Esophagus squamous epithelium (tissue), 4 donors: ENCODE measurements around the gene DISP2.

Experiments
- POLR2A ChIP-seq, 4 donors: fragments of 450-650 bp; IDR thresholded peaks; one replicate each; pipeline ENCODE4 v1.6.1; 2017; ENCODE audit warnings: antibody characterized with exemption in 4 of 4, mild to moderate bottlenecking in 4 of 4, moderate library complexity in 3 of 4
- TF ChIP-seq, protein P1 (sequence below), 6 experiments: fragments of 450-650 bp in 4 of 6; fragments of 200-600 bp in 2 of 6; sonication (generic) in 2 of 6; IDR thresholded peaks; one replicate each; pipeline ENCODE4 v1.5.1; 2016 to 2019; ENCODE audit warnings: antibody characterized with exemption in 6 of 6, mild to moderate bottlenecking in 4 of 6, moderate library complexity in 4 of 6

GRCh38 chr15:40330368-40330836 is 27.6 kb upstream of the DISP2 start:
- TF ChIP-seq, protein P1, sequence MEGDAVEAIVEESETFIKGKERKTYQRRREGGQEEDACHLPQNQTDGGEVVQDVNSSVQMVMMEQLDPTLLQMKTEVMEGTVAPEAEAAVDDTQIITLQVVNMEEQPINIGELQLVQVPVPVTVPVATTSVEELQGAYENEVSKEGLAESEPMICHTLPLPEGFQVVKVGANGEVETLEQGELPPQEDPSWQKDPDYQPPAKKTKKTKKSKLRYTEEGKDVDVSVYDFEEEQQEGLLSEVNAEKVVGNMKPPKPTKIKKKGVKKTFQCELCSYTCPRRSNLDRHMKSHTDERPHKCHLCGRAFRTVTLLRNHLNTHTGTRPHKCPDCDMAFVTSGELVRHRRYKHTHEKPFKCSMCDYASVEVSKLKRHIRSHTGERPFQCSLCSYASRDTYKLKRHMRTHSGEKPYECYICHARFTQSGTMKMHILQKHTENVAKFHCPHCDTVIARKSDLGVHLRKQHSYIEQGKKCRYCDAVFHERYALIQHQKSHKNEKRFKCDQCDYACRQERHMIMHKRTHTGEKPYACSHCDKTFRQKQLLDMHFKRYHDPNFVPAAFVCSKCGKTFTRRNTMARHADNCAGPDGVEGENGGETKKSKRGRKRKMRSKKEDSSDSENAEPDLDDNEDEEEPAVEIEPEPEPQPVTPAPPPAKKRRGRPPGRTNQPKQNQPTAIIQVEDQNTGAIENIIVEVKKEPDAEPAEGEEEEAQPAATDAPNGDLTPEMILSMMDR (IDR thresholded peaks at IDR 0.05), result no peak
- TF ChIP-seq POLR2A (IDR thresholded peaks at IDR 0.05), result no peak
